HEK293 (cell line): ENCODE measurements around the gene GJA3.

Experiments used
- CTCF ChIA-PET: fragments of 350-600 bp; formaldehyde crosslinking; extraction: SDS; loops from one replicate; lab custom pipeline; 2021; ENCODE audit warnings: antibody characterized with exemption; lab: Yijun Ruan, JAX
- POLR2A ChIA-PET: fragments of 300-600 bp; formaldehyde crosslinking; extraction: SDS; loops from one replicate; lab custom pipeline; 2020; ENCODE audit warnings: antibody characterized with exemption, inconsistent platforms; lab: Yijun Ruan, JAX
- H3K27ac ChIP-seq: fragments of 200-500 bp; sonication (Bioruptor generic); 2 replicates; pipeline ENCODE4 v1.5.1; 2014; ENCODE audit warnings: low read depth, low read length, control low read depth, inconsistent platforms; ENCODE audit errors: extremely low read depth
- H3K36me3 ChIP-seq, 2 experiments: fragments of 200-500 bp in 1 of 2; sonication (Bioruptor generic) in 1 of 2; 1 replicate in 1 of 2; 2 replicates in 1 of 2; pipeline ENCODE4 v1.5.1; 2014 to 2017; ENCODE audit warnings: inconsistent platforms in 2 of 2, low read length in 2 of 2; ENCODE audit not compliant: control insufficient read depth in 2 of 2, insufficient read depth in 1 of 2
- H3K4me1 ChIP-seq: fragments of 200-500 bp; sonication (Bioruptor generic); 2 replicates; pipeline ENCODE4 v1.5.1; 2014; ENCODE audit warnings: mild to moderate bottlenecking, low read length, inconsistent platforms; ENCODE audit not compliant: control insufficient read depth, insufficient read depth
- H3K4me3 ChIP-seq: 2 replicates; pipeline ENCODE4 v1.5.1; 2011; ENCODE audit warnings: low read depth, mild to moderate bottlenecking, control low read depth, low read length, moderate library complexity
- H3K9me3 ChIP-seq: fragments of 200-500 bp; sonication (Bioruptor generic); 2 replicates; pipeline ENCODE4 v1.5.1; 2014; ENCODE audit warnings: low read depth, low read length, inconsistent platforms; ENCODE audit not compliant: control insufficient read depth, insufficient read depth
- REPIN1 ChIP-seq: fragments of 450-650 bp; formaldehyde crosslinking; IDR thresholded peaks from 2 replicates; pipeline ENCODE4 v1.5.1; 2017; ENCODE audit warnings: missing biosample characterization, missing genetic modification characterization, low read depth
- REST ChIP-seq: fragments of 450-650 bp; formaldehyde crosslinking; IDR thresholded peaks from 2 replicates; pipeline ENCODE4 v1.5.1; 2016; ENCODE audit warnings: missing biosample characterization, missing genetic modification characterization
- ZBTB20 ChIP-seq: fragments of 450-650 bp; formaldehyde crosslinking; IDR thresholded peaks from 2 replicates; pipeline ENCODE4 v1.5.1; 2016; ENCODE audit warnings: missing biosample characterization, missing genetic modification characterization
- ZEB2 ChIP-seq: fragments of 450-650 bp; formaldehyde crosslinking; IDR thresholded peaks from 2 replicates; pipeline ENCODE4 v1.5.1; 2016; ENCODE audit warnings: missing biosample characterization, missing genetic modification characterization
- ZFHX2 ChIP-seq: fragments of 450-650 bp; formaldehyde crosslinking; conservative IDR thresholded peaks from 2 replicates; pipeline ENCODE4 v1.5.1; 2016; ENCODE audit warnings: missing biosample characterization, missing genetic modification characterization
- ZNF148 ChIP-seq: fragments of 450-650 bp; formaldehyde crosslinking; IDR thresholded peaks from 2 replicates; pipeline ENCODE4 v1.5.0; 2017; ENCODE audit warnings: missing biosample characterization, missing genetic modification characterization, borderline replicate concordance
- ZNF174 ChIP-seq: fragments of 450-650 bp; formaldehyde crosslinking; IDR thresholded peaks from 2 replicates; pipeline ENCODE4 v1.5.0; 2017; ENCODE audit warnings: missing biosample characterization, mild to moderate bottlenecking, missing genetic modification characterization
- ZNF175 ChIP-seq: fragments of 450-650 bp; formaldehyde crosslinking; IDR thresholded peaks from 2 replicates; pipeline ENCODE4 v1.5.1; 2016; ENCODE audit warnings: missing biosample characterization, missing genetic modification characterization
- ZNF341 ChIP-seq: fragments of 450-650 bp; formaldehyde crosslinking; IDR thresholded peaks from 2 replicates; pipeline ENCODE4; 2016; ENCODE audit warnings: low read depth, missing biosample characterization, missing genetic modification characterization
- ZNF423 ChIP-seq: fragments of 450-650 bp; formaldehyde crosslinking; IDR thresholded peaks from 2 replicates; pipeline ENCODE4 v1.5.1; 2016; ENCODE audit warnings: missing biosample characterization, missing genetic modification characterization
- ZNF510 ChIP-seq: fragments of 450-650 bp; formaldehyde crosslinking; IDR thresholded peaks from 2 replicates; pipeline ENCODE4 v1.5.1; 2018; ENCODE audit warnings: mild to moderate bottlenecking, missing genetic modification characterization, missing biosample characterization; ENCODE audit not compliant: insufficient replicate concordance
- ZNF837 ChIP-seq: fragments of 450-650 bp; formaldehyde crosslinking; IDR thresholded peaks from 2 replicates; pipeline ENCODE4 v1.5.1; 2016; ENCODE audit warnings: missing biosample characterization, missing genetic modification characterization
- TF ChIP-seq, protein P1 (sequence below): sonication (generic); formaldehyde crosslinking; IDR thresholded peaks from 2 replicates; pipeline ENCODE4 v1.8.1; 2022; ENCODE audit warnings: mild to moderate bottlenecking, moderate library complexity, missing genetic modification reagents
- TF ChIP-seq, protein P2 (sequence below): fragments of 450-650 bp; formaldehyde crosslinking; IDR thresholded peaks from 2 replicates; pipeline ENCODE4 v1.5.1; 2017; ENCODE audit warnings: missing biosample characterization, missing genetic modification characterization

GJA3 gene

GRCh38 chr13:20191311-20192157, 30.7 kb upstream of the GJA3 start:
- CTCF ChIA-PET, result interaction anchor here (0.7 to 1.2 kb wide), 4 partner anchors 9 to 531 kb away, joined by 3 to 7 read pairs (median 3); no protein-coding TSS in a partner anchor
- H3K4me1 ChIP-seq, result no peaks in the 10 kb centered on the region
- H3K27ac ChIP-seq, result no peak overlapping the region
- peaks cover 0 to 29% of the 10 kb centered on the region in 2 experiments; a peak in 1 of 3 replicates for H3K36me3 ChIP-seq
- POLR2A ChIA-PET, result no interaction called here
- TF ChIP-seq, protein P1, sequence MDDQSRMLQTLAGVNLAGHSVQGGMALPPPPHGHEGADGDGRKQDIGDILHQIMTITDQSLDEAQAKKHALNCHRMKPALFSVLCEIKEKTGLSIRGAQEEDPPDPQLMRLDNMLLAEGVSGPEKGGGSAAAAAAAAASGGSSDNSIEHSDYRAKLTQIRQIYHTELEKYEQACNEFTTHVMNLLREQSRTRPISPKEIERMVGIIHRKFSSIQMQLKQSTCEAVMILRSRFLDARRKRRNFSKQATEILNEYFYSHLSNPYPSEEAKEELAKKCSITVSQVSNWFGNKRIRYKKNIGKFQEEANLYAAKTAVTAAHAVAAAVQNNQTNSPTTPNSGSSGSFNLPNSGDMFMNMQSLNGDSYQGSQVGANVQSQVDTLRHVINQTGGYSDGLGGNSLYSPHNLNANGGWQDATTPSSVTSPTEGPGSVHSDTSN (CRISPR knock-in tag), result no peak
- TF ChIP-seq ZBTB20 (tag by site-specific recombination) (no peak), ZFHX2 (tag by site-specific recombination) (0 out of 2 replicates have a peak, but pooled peaks have one; percentile 17), REST (tag by site-specific recombination) (no peak), ZNF341 (tag by site-specific recombination) (peak; percentile 45; the same call in 1 of the 2 replicates), ZNF174 (tag by site-specific recombination) (no peak), REPIN1 (tag by site-specific recombination) (no peak), ZNF423 (tag by site-specific recombination) (0 out of 2 replicates have a peak, but pooled peaks have one; percentile 30), ZNF510 (no peak), ZNF148 (tag by site-specific recombination) (no peak)
- TF ChIP-seq, protein P2, sequence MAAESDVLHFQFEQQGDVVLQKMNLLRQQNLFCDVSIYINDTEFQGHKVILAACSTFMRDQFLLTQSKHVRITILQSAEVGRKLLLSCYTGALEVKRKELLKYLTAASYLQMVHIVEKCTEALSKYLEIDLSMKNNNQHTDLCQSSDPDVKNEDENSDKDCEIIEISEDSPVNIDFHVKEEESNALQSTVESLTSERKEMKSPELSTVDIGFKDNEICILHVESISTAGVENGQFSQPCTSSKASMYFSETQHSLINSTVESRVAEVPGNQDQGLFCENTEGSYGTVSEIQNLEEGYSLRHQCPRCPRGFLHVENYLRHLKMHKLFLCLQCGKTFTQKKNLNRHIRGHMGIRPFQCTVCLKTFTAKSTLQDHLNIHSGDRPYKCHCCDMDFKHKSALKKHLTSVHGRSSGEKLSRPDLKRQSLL, result no peak
- no peaks in the 10 kb centered on the region for H3K9me3 ChIP-seq
- H3K4me3 ChIP-seq, result no peak overlapping the region; the same call in 1 of the 2 replicates

- Histone ChIP-seq H3K4me3 (no peak overlapping the region), H3K9me3 (no peaks in the 10 kb centered on the region), H3K36me3 (peaks cover 0 to 29% of the 10 kb centered on the region in 2 experiments; a peak in 1 of 3 replicates), H3K4me1 (no peaks in the 10 kb centered on the region), H3K27ac (no peak overlapping the region)
- ChIA-PET POLR2A (no interaction called here), CTCF (interaction anchor here (0.6 to 1.3 kb wide), 4 partner anchors 8 to 770 kb away, joined by 3 to 7 read pairs (median 4); no protein-coding TSS in a partner anchor)
- TF ChIP-seq ZEB2 (tag by site-specific recombination) (no peak), ZNF837 (tag by site-specific recombination) (no peak), ZNF175 (tag by site-specific recombination) (no peak)
These were observed 29.8 kb upstream of the GJA3 start for GRCh38 chr13:20190481-20191310.
